Mesodermal cell (in vitro differentiated cells): Measurements from ENCODE around the gene S100A16.
"Not testable (repeated sequence)": the region's sequence is repeated elsewhere in the genome, so short reads cannot be mapped to it uniquely, and the experiment has no call there.

Experiments used
- H3K27ac ChIP-seq: 2 replicates; pipeline ENCODE4 v1.7.0; 2013; ENCODE audit warnings: mild to moderate bottlenecking, low read depth, low read length, moderate library complexity; ENCODE audit not compliant: severe bottlenecking
- H3K36me3 ChIP-seq: 2 replicates; pipeline ENCODE4 v1.7.1; 2013; ENCODE audit warnings: mild to moderate bottlenecking, low read length, moderate library complexity; ENCODE audit not compliant: control insufficient read depth, insufficient read depth
- H3K4me1 ChIP-seq: one replicate; pipeline ENCODE4 v1.7.1; 2013; ENCODE audit warnings: mild to moderate bottlenecking, low read length; ENCODE audit not compliant: insufficient read depth, control insufficient read depth, poor library complexity, severe bottlenecking
- H3K4me3 ChIP-seq: 2 replicates; pipeline ENCODE4 v1.7.0; 2013; ENCODE audit warnings: low read length, control low read depth, mild to moderate bottlenecking; ENCODE audit not compliant: insufficient read depth, poor library complexity, severe bottlenecking; ENCODE audit errors: extremely low read depth
- H3K9me3 ChIP-seq: 2 replicates; pipeline ENCODE4 v1.7.1; 2013; ENCODE audit warnings: mild to moderate bottlenecking, low read length, moderate library complexity; ENCODE audit not compliant: control insufficient read depth
- WGBS, 2 experiments: methylation state at CpG; one replicate each; pipeline ENCODE4 v1.1.5; 2013; ENCODE audit warnings: missing lambda C conversion rate in 2 of 2; ENCODE audit not compliant: insufficient coverage in 2 of 2; 5-methylcytosine and 5-hydroxymethylcytosine counted together

S100A16 gene

GRCh38 chr1:153563483-153563901 lies 49.4 kb downstream of the S100A16 start:
- peaks cover 42% of the 10 kb centered on the region for H3K4me1 ChIP-seq
- no peaks in the 10 kb centered on the region for H3K9me3 ChIP-seq
- no peak overlapping the region for H3K4me3 ChIP-seq
- WGBS, 2 experiments = 83 to 100% methylated on average over 2 to 4 of the region's 6 CpGs
- H3K36me3 ChIP-seq = no peaks in the 10 kb centered on the region
- no peak overlapping the region for H3K27ac ChIP-seq

GRCh38 chr1:153562021-153562420 lies 50.9 kb downstream of the S100A16 start:
- not testable (repeated sequence) for H3K36me3 ChIP-seq, H3K9me3 ChIP-seq, H3K4me3 ChIP-seq, H3K27ac ChIP-seq
- peaks cover 28% of the 10 kb centered on the region for H3K4me1 ChIP-seq
- WGBS, 2 experiments = 100% methylated on average over 1 to 2 of the region's 3 CpGs

- Histone ChIP-seq H3K4me3 (no peak overlapping the region), H3K9me3 (no peaks in the 10 kb centered on the region), H3K36me3 (no peaks in the 10 kb centered on the region), H3K4me1 (peaks cover 24% of the 10 kb centered on the region), H3K27ac (no peak overlapping the region)
- WGBS, 2 experiments = 98 to 100% methylated on average over 3 of the region's 3 CpGs
Measured at GRCh38 chr1:153561466-153561985, 51.4 kb downstream of the S100A16 start.

GRCh38 chr1:153560771-153561465 lies 52.0 kb downstream of the S100A16 start:
- WGBS, 2 experiments = 89 to 97% methylated on average over 6 to 7 of the region's 10 CpGs
- no peak overlapping the region for H3K27ac ChIP-seq
- H3K4me3 ChIP-seq = no peak overlapping the region
- peaks cover 23% of the 10 kb centered on the region for H3K4me1 ChIP-seq
- no peaks in the 10 kb centered on the region for H3K36me3 ChIP-seq
- H3K9me3 ChIP-seq = no peaks in the 10 kb centered on the region

GRCh38 chr1:153560241-153560640 lies 52.7 kb downstream of the S100A16 start:
- H3K36me3 ChIP-seq = no peaks in the 10 kb centered on the region
- no peak overlapping the region for H3K4me3 ChIP-seq
- no peaks in the 10 kb centered on the region for H3K9me3 ChIP-seq
- no CpG with 5 or more reads among the region's 2 CpGs for WGBS, 2 experiments
- H3K4me1 ChIP-seq = peaks cover 16% of the 10 kb centered on the region
- H3K27ac ChIP-seq = no peak overlapping the region

GRCh38 chr1:153557877-153558276 lies 55.1 kb downstream of the S100A16 start:
- no peaks in the 10 kb centered on the region for H3K36me3 ChIP-seq
- H3K4me3 ChIP-seq = no peak overlapping the region
- no peaks in the 10 kb centered on the region for H3K9me3 ChIP-seq
- 70 to 90% methylated on average over 1 to 2 of the region's 3 CpGs for WGBS, 2 experiments
- H3K4me1 ChIP-seq = peaks cover 17% of the 10 kb centered on the region
- H3K27ac ChIP-seq = no peak overlapping the region
